ENCODE results near the gene CELA2A.

GRCh38 chr1:15513919-15514318 lies 57.4 kb downstream of the CELA2A start:
- no peak for TF ChIP-seq GATA2 (IDR thresholded peaks at IDR 0.05; ENCODE audit: low read depth, low read length)
- no peak for TF ChIP-seq GATA3 (IDR thresholded peaks at IDR 0.05; ENCODE audit: low read depth, low read length)
